ENCODE results near the gene CRELD2.

Gene CRELD2

DNA sequence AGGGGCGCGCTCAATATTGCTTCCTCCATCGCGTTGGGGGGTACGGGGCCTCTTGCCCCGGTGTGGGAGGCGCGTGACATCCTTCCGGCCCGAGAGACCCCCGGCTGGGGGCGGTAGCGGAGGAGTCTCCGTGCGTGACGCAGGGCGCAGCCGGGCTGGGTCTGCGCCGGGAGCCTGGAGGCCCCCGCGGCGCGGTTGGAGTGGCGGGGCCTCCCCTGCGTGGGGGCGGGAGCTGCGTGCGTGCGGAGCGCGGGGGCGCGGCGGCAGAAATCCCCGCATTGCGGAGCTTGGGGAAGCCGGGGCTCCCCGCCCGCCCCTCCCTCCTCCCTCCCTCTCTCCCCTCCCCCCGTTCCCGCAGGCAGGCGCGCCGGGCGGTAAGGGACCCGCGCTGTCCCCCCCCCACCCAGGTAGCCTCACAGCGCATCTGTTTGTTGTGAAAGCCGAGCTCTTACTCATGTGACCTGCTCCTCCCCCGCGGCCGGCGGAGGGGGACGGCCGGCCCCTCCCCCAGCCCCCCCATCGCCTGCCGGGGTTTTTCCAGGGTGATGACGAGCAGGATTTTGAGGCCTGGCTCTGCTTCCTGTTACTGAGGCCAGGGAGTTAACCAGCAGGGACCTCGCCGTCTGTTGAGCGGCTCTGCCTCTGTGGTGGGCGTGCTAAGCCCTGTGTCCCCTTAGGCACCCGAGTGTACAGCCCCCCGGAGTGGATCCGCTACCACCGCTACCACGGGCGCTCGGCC lies 43.7 kb downstream of the CRELD2 start:
- ChIA-PET POLR2A (interaction anchor here (0.7 to 1.5 kb wide), 5 partner anchors 9 to 379 kb away, joined by 3 to 5 read pairs (median 4); no protein-coding TSS in a partner anchor), CTCF (no interaction called here)
- no peak for TF ChIP-seq BHLHE40 (IDR thresholded peaks at IDR 0.05; ENCODE audit: borderline replicate concordance)
- 0 out of 2 replicates have a peak, but pooled peaks have one; percentile 41 for TF ChIP-seq HDGF (IDR thresholded peaks at IDR 0.05; ENCODE audit: borderline replicate concordance)
- TF ChIP-seq ZNF384 (IDR thresholded peaks at IDR 0.05), result no peak
- TF ChIP-seq ARNT (IDR thresholded peaks at IDR 0.05), result no peak
- TF ChIP-seq FOXK2 (IDR thresholded peaks at IDR 0.05), result no peak
- no peak for TF ChIP-seq LEF1 (IDR thresholded peaks at IDR 0.05; ENCODE audit: borderline replicate concordance)
- TF ChIP-seq NFRKB (IDR thresholded peaks at IDR 0.05), result no peak
- no peak for TF ChIP-seq SP1 (IDR thresholded peaks at IDR 0.05)
- no peak for TF ChIP-seq FOXM1 (IDR thresholded peaks at IDR 0.05; ENCODE audit: borderline replicate concordance)
- peak; percentile 57 for DNase-seq (ENCODE audit: extremely low spot score)

DNA sequence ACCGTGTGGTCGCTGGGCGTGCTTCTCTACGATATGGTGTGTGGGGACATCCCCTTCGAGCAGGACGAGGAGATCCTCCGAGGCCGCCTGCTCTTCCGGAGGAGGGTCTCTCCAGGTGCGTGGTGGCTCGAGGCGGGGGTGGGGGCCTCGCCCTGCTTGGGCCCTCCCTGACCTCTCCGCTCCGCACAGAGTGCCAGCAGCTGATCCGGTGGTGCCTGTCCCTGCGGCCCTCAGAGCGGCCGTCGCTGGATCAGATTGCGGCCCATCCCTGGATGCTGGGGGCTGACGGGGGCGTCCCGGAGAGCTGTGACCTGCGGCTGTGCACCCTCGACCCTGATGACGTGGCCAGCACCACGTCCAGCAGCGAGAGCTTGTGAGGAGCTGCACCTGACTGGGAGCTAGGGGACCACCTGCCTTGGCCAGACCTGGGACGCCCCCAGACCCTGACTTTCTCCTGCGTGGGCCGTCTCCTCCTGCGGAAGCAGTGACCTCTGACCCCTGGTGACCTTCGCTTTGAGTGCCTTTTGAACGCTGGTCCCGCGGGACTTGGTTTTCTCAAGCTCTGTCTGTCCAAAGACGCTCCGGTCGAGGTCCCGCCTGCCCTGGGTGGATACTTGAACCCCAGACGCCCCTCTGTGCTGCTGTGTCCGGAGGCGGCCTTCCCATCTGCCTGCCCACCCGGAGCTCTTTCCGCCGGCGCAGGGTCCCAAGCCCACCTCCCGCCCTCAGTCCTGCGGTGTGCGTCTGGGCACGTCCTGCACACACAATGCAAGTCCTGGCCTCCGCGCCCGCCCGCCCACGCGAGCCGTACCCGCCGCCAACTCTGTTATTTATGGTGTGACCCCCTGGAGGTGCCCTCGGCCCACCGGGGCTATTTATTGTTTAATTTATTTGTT lies 44.6 kb downstream of the CRELD2 start:
- ChIA-PET CTCF (no interaction called here), POLR2A (interaction anchor here (1.4 kb wide), 2 partner anchors 8 to 32 kb away, joined by 4 read pairs; no protein-coding TSS in a partner anchor)
- no peak for DNase-seq (ENCODE audit: extremely low spot score)
- no peak for TF ChIP-seq ARNT (IDR thresholded peaks at IDR 0.05)
- no peak for TF ChIP-seq CTBP1 (IDR thresholded peaks at IDR 0.05; ENCODE audit: borderline replicate concordance)
- TF ChIP-seq FOXK2 (IDR thresholded peaks at IDR 0.05), result no peak
- TF ChIP-seq, protein P1, sequence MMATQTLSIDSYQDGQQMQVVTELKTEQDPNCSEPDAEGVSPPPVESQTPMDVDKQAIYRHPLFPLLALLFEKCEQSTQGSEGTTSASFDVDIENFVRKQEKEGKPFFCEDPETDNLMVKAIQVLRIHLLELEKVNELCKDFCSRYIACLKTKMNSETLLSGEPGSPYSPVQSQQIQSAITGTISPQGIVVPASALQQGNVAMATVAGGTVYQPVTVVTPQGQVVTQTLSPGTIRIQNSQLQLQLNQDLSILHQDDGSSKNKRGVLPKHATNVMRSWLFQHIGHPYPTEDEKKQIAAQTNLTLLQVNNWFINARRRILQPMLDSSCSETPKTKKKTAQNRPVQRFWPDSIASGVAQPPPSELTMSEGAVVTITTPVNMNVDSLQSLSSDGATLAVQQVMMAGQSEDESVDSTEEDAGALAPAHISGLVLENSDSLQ (IDR thresholded peaks at IDR 0.05), result no peak
- TF ChIP-seq ELF4 (IDR thresholded peaks at IDR 0.05), result no peak
- TF ChIP-seq FOXA1 (IDR thresholded peaks at IDR 0.05), result no peak
- TF ChIP-seq HDGF (IDR thresholded peaks at IDR 0.05; ENCODE audit: borderline replicate concordance), result no peak
- TF ChIP-seq LEF1 (IDR thresholded peaks at IDR 0.05; ENCODE audit: borderline replicate concordance), result no peak
- TF ChIP-seq ZNF384 (IDR thresholded peaks at IDR 0.05), result no peak
- TF ChIP-seq SUZ12 (IDR thresholded peaks at IDR 0.05), result no peak
- TF ChIP-seq SP1 (IDR thresholded peaks at IDR 0.05), result no peak
- no peak for TF ChIP-seq TARDBP (IDR thresholded peaks at IDR 0.05)

DNA sequence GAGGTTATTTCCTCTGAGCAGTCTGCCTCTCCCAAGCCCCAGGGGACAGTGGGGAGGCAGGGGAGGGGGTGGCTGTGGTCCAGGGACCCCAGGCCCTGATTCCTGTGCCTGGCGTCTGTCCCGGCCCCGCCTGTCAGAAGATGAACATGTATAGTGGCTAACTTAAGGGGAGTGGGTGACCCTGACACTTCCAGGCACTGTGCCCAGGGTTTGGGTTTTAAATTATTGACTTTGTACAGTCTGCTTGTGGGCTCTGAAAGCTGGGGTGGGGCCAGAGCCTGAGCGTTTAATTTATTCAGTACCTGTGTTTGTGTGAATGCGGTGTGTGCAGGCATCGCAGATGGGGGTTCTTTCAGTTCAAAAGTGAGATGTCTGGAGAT lies 45.2 kb downstream of the CRELD2 start:
- DNase-seq (ENCODE audit: extremely low spot score), result no peak
- TF ChIP-seq NFRKB (IDR thresholded peaks at IDR 0.05) (no peak), SUZ12 (IDR thresholded peaks at IDR 0.05) (no peak), TARDBP (IDR thresholded peaks at IDR 0.05) (no peak), FOXK2 (IDR thresholded peaks at IDR 0.05) (no peak), SP1 (IDR thresholded peaks at IDR 0.05) (no peak), BHLHE40 (IDR thresholded peaks at IDR 0.05; ENCODE audit: borderline replicate concordance) (no peak), FOXA1 (IDR thresholded peaks at IDR 0.05) (no peak)
- TF ChIP-seq, protein P1 (IDR thresholded peaks at IDR 0.05), result no peak
- ChIA-PET POLR2A (no interaction called here), CTCF (no interaction called here)

DNA sequence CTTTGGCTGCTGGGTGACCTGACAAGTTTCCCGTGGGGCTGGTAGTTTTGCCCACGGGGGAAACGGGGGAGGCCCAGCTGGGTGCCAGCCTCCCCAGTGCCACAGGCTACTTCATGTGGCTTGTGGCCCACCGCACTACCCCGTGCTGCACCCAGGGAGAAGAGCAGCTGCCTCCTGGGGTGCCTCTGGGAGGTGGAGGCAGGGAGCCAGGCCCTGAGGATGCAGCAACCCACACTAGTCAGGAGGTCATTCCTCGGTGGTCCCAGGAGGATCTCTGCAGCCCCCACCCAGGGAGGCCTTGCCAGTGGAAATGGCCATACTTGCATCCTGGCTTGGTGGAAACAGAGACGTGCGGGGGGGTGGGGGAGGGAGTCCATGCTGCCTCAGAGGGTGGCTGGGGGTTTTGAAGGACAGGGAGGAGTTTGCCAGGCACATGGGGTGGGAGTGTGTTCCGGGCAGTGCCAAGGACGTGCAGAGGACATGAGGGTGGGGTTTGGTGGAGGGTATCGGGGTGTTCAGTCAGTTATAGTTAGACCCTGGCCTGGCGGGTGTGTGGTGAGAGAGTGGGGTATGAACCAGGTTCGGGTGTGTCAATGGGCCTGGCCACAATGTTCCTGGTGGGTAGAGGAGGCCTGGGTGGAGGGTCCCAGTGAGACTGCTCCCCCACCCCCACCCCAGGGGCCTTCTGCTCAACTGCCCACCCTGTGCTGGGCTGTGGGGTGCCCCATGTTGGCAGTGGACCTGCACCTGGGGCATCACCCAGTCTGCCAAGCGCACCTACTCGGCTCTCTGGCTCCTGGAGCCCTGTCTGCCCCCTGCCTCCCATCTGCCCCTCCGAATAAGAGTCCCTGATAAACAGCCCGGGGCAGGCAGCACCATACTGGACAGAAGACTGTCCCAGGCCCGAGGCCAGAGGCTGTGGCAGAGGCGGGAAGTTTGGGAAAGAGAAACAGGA lies 46.0 kb downstream of the CRELD2 start:
- no peak for DNase-seq (ENCODE audit: extremely low spot score)
- ChIA-PET CTCF (no interaction called here), POLR2A (no interaction called here)
- TF ChIP-seq ELF4 (IDR thresholded peaks at IDR 0.05), result no peak
- no peak for TF ChIP-seq ZNF384 (IDR thresholded peaks at IDR 0.05)
- TF ChIP-seq SP1 (IDR thresholded peaks at IDR 0.05), result no peak
- TF ChIP-seq FOXM1 (IDR thresholded peaks at IDR 0.05; ENCODE audit: borderline replicate concordance), result no peak
- TF ChIP-seq FOXA1 (IDR thresholded peaks at IDR 0.05), result no peak
- no peak for TF ChIP-seq CTBP1 (IDR thresholded peaks at IDR 0.05; ENCODE audit: borderline replicate concordance)
- TF ChIP-seq, protein P1 (IDR thresholded peaks at IDR 0.05), result no peak
- no peak for TF ChIP-seq SUZ12 (IDR thresholded peaks at IDR 0.05)
- no peak for TF ChIP-seq NFRKB (IDR thresholded peaks at IDR 0.05)
- no peak for TF ChIP-seq HDGF (IDR thresholded peaks at IDR 0.05; ENCODE audit: borderline replicate concordance)

DNA sequence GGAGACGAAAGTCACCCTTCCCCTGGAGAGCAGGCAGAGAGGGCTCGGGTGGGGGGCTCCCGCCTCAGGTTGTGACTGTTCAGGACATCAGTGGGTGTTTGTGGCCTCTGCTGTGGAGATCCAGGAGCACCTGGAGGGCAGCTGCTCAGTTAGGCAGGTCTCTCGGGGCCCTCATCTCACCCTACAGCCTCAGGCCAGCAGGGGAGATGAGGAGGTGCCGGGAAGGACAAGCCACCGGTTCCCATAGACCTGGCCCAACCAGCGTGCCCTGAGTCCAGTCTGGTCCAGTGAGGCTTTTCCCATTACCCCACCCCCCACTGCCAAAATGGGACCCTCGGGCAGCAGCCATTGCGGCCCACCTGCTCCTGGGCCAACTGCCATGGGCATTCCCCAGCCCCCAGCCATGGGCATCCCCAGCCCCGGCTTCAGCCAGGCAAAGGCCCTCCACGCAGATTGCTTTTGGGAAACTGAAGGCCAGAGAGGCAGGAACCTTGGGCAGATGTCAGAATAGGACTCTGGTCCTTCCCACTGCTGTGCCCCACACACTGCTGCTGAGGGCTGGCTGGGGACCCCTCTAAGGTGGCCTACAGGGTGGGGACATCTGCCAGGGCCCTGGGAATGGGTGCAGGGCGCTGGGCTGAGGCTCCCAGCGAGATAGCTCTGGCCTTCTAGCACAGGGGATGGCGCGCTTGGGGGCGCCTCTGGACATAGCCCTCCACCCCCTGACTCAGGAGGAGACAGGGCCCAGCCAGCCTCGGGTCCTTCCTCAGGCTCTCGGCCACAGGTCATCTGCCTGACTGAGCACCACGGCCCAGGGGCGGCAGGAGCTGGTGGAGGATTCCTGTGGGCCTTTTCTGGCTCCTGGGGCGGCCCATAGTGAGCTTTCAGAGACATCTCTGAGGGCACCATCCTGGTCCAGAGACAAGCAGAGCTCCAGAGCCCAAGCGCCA lies 46.9 kb downstream of the CRELD2 start:
- POLR2A ChIA-PET, result no interaction called here
- CTCF ChIA-PET, result interaction anchor here (1.3 kb wide), 1 partner anchor 14 kb away, joined by 3 read pairs; no protein-coding TSS in a partner anchor
- TF ChIP-seq TARDBP (IDR thresholded peaks at IDR 0.05), result no peak
- no peak for TF ChIP-seq L3MBTL2 (conservative IDR thresholded peaks at IDR 0.05)
- DNase-seq (ENCODE audit: extremely low spot score), result no peak
